Caco-2 (cell line): ENCODE data around the gene MTMR10. TPM values are rescaled to one million over a fixed set of nuclear protein-coding genes. Genes with fewer than 3 reads are reported as not detected.

Source experiments
- BruUV-seq: library from RNA; stranded (reverse); fragments of 400-500 nt; replicated peaks from 2 replicates; lab custom pipeline; 2021; lab: Mats Ljungman, UMichigan
- CTCF ChIA-PET: fragments of 300-600 bp; sonication (Branson Sonifier 250); formaldehyde crosslinking; loops from one replicate; lab custom pipeline; 2022; ENCODE audit warnings: antibody characterized with exemption; lab: Charles Lee
- POLR2A ChIA-PET: fragments of 300-600 bp; sonication (Branson Sonifier 250); formaldehyde crosslinking; loops from one replicate; lab custom pipeline; 2022; ENCODE audit warnings: antibody characterized with exemption; lab: Charles Lee
- DNase-seq, 2 experiments: peaks; one replicate each; pipeline versions ENCODE4 v3.0.0 to v3.0.0-alpha.2; 2020 to 2022
- H3K27me3 ChIP-seq: replicated peaks from 2 replicates; pipeline ENCODE4 v1.6.0; 2011; ENCODE audit warnings: low read length; ENCODE audit not compliant: control insufficient read depth, insufficient read depth
- H3K36me3 ChIP-seq: 2 replicates; pipeline ENCODE4 v1.5.1; 2011; ENCODE audit warnings: low read length; ENCODE audit not compliant: control insufficient read depth, insufficient read depth
- H3K4me1 ChIP-seq: fragments of 250-450 bp; sonication (Bioruptor Pico); 2 replicates; pipeline ENCODE4 v1.5.1; 2020; ENCODE audit warnings: mild to moderate bottlenecking
- H3K4me3 ChIP-seq: 2 replicates; pipeline ENCODE4 v1.5.1; 2011; ENCODE audit warnings: low read depth, mild to moderate bottlenecking, control low read depth, low read length
- H3K9me3 ChIP-seq: fragments of 250-450 bp; sonication (Bioruptor Pico); 2 replicates; pipeline ENCODE4 v1.5.1; 2020; ENCODE audit warnings: mild to moderate bottlenecking, moderate library complexity
- H3K27ac Mint-ChIP-seq: one replicate; pipeline ENCODE4 v1.8.0; 2022; ENCODE audit warnings: mixed read lengths; ENCODE audit not compliant: unreplicated experiment
- H3K27me3 Mint-ChIP-seq: one replicate; pipeline ENCODE4 v1.8.0; 2022; ENCODE audit warnings: mixed read lengths; ENCODE audit not compliant: insufficient read depth, unreplicated experiment
- H3K36me3 Mint-ChIP-seq: one replicate; pipeline ENCODE4 v1.8.0; 2022; ENCODE audit warnings: mild to moderate bottlenecking, mixed read lengths; ENCODE audit not compliant: insufficient read depth, unreplicated experiment
- H3K4me1 Mint-ChIP-seq: one replicate; pipeline ENCODE4 v1.8.0; 2022; ENCODE audit warnings: low read depth, mixed read lengths; ENCODE audit not compliant: unreplicated experiment
- H3K4me3 Mint-ChIP-seq: one replicate; pipeline ENCODE4 v1.8.0; 2022; ENCODE audit warnings: mild to moderate bottlenecking, moderate library complexity, mixed read lengths; ENCODE audit not compliant: unreplicated experiment
- H3K9me3 Mint-ChIP-seq: one replicate; pipeline ENCODE4 v1.8.0; 2022; ENCODE audit warnings: mixed read lengths; ENCODE audit not compliant: unreplicated experiment
- intact Hi-C: fragments of 100-400 bp; cut with micrococcal nuclease; formaldehyde crosslinking; loops from one replicate; pipeline ENCODE4 v1.10.0; 2022; ENCODE audit not compliant: unreplicated experiment
- total RNA-seq: library from RNA; stranded (reverse); gene quantifications from 2 replicates; pipeline ENCODE4 v1.2.3, GENCODE V29; 2022
- TF ChIP-seq, protein P1 (sequence below), 2 experiments: fragments of 200-600 bp in 1 of 2; IDR thresholded peaks; 1 replicate in 1 of 2; 2 replicates in 1 of 2; pipeline versions ENCODE4 v1.5.1 to v1.8.0; 2011 to 2022; ENCODE audit warnings: antibody characterized with exemption in 1 of 2, control low read depth in 1 of 2, inconsistent platforms in 1 of 2, low read depth in 1 of 2, low read length in 1 of 2, mild to moderate bottlenecking in 1 of 2, moderate library complexity in 1 of 2; ENCODE audit not compliant: insufficient read depth in 1 of 2, severe bottlenecking in 1 of 2, unreplicated experiment in 1 of 2

Gene MTMR10
- total RNA-seq, 1 experiment from 2014 or later, result 33.2 TPM

DNA sequence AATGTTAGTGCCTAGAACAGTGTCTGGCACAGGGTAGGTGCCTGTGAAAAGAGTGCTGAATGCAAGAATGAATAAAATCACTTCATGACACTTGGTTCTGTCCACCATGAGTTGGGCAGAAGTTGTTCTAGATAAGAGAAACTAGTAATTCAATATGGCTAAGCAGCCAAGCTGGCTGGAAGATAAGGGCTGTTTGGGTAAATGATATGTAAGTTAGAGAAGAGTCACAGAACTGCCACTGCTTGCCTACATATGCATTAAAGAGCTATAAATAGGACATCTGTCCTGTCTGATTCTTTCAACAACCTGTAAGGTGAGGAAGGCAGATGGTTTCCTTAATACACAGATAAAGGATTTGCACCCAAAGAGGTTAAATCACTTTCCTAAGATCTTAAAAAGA lies 13.1 kb downstream of the MTMR10 start:
- H3K27me3 Mint-ChIP-seq, result no peaks in the 10 kb centered on the region
- H3K9me3 Mint-ChIP-seq, result no peaks in the 10 kb centered on the region
- H3K27ac Mint-ChIP-seq, result no peak overlapping the region
- Histone ChIP-seq H3K4me1 (peaks cover 5% of the 10 kb centered on the region; the same call in 1 of the 2 replicates), H3K27me3 (no peaks in the 10 kb centered on the region), H3K9me3 (no peaks in the 10 kb centered on the region), H3K36me3 (peaks cover 1% of the 10 kb centered on the region), H3K4me3 (no peak overlapping the region)
- DNase-seq, result no peak
- POLR2A ChIA-PET, result no interaction called here
- no peak overlapping the region for H3K4me3 Mint-ChIP-seq
- peaks cover 6% of the 10 kb centered on the region for H3K4me1 Mint-ChIP-seq
- intact Hi-C loops, result no loop called here
- TF ChIP-seq, protein P1, sequence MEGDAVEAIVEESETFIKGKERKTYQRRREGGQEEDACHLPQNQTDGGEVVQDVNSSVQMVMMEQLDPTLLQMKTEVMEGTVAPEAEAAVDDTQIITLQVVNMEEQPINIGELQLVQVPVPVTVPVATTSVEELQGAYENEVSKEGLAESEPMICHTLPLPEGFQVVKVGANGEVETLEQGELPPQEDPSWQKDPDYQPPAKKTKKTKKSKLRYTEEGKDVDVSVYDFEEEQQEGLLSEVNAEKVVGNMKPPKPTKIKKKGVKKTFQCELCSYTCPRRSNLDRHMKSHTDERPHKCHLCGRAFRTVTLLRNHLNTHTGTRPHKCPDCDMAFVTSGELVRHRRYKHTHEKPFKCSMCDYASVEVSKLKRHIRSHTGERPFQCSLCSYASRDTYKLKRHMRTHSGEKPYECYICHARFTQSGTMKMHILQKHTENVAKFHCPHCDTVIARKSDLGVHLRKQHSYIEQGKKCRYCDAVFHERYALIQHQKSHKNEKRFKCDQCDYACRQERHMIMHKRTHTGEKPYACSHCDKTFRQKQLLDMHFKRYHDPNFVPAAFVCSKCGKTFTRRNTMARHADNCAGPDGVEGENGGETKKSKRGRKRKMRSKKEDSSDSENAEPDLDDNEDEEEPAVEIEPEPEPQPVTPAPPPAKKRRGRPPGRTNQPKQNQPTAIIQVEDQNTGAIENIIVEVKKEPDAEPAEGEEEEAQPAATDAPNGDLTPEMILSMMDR (IDR thresholded peaks at IDR 0.05; ENCODE audit: insufficient read depth in 1 of 2, low read depth in 1 of 2, low read length in 1 of 2, severe bottlenecking in 1 of 2, unreplicated experiment in 1 of 2), result no peak
- H3K36me3 Mint-ChIP-seq, result peaks cover 43% of the 10 kb centered on the region
- CTCF ChIA-PET, result interaction anchor here (1.1 to 1.2 kb wide), 2 partner anchors 56 to 151 kb away, joined by 3 to 4 read pairs; no protein-coding TSS in a partner anchor
- no TSS peak for BruUV-seq

DNA sequence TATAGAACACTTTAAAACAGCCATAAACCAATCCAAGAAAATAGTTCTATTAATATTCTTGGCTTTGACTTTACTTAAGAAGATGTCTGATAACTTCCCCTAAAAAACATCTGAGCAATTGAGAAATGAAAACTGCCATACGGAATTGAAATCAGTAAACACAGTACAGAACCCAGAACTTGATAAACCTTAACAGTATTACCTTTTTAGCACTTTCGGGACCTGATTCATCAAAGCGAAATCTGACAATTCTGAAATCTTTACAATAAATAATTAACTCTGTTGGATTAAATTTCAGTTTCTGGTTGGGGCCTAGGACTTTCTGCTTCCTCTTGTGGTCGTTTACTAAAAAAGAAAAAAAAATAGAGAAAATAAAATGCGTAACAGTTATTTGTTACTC lies 17.3 kb downstream of the MTMR10 start:
- Histone ChIP-seq H3K9me3 (no peaks in the 10 kb centered on the region), H3K36me3 (no peaks in the 10 kb centered on the region), H3K27me3 (no peaks in the 10 kb centered on the region), H3K4me3 (no peak overlapping the region), H3K4me1 (peaks cover 5% of the 10 kb centered on the region; the same call in 1 of the 2 replicates)
- ChIA-PET POLR2A (no interaction called here), CTCF (no interaction called here)
- Mint-ChIP-seq H3K27ac (no peak overlapping the region), H3K4me1 (peaks cover 17% of the 10 kb centered on the region), H3K36me3 (peaks cover 28% of the 10 kb centered on the region), H3K9me3 (peaks cover 6% of the 10 kb centered on the region), H3K4me3 (no peak overlapping the region), H3K27me3 (no peaks in the 10 kb centered on the region)
- TF ChIP-seq, protein P1 (IDR thresholded peaks at IDR 0.05; ENCODE audit: insufficient read depth in 1 of 2, low read depth in 1 of 2, low read length in 1 of 2, severe bottlenecking in 1 of 2, unreplicated experiment in 1 of 2), result no peak
- intact Hi-C loops, result no loop called here
- no peak for DNase-seq
- BruUV-seq, result no TSS peak

DNA sequence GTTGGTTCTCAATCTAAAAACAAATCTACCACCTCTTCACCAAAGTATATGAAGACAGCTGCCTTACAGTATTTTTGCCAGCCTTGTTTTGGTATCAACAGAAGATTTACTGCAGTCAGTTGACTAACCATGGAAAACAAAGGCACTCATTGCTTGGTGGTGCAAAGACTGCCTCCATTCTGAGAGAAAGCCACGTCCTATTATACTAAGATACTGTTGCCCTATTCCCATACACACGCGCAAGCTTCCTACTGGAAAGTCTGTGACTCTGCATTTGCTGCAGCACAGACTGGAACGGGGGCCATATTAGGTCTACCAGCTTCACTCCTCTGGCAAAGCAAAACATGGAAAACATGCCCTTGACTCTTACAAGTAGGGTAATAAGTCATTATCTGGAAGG lies 18.0 kb downstream of the MTMR10 start:
- H3K4me1 Mint-ChIP-seq, result peaks cover 17% of the 10 kb centered on the region
- H3K9me3 ChIP-seq, result no peaks in the 10 kb centered on the region
- TF ChIP-seq, protein P1 (IDR thresholded peaks at IDR 0.05; ENCODE audit: insufficient read depth in 1 of 2, low read depth in 1 of 2, low read length in 1 of 2, severe bottlenecking in 1 of 2, unreplicated experiment in 1 of 2), result no peak
- CTCF ChIA-PET, result no interaction called here
- POLR2A ChIA-PET, result no interaction called here
- H3K27me3 ChIP-seq, result no peaks in the 10 kb centered on the region
- no peaks in the 10 kb centered on the region for H3K36me3 ChIP-seq
- H3K36me3 Mint-ChIP-seq, result peaks cover 24% of the 10 kb centered on the region
- DNase-seq, result no peak
- H3K4me3 Mint-ChIP-seq, result no peak overlapping the region
- no TSS peak for BruUV-seq
- peaks cover 6% of the 10 kb centered on the region for H3K9me3 Mint-ChIP-seq
- no peak overlapping the region for H3K4me3 ChIP-seq
- peaks cover 3% of the 10 kb centered on the region; the same call in 1 of the 2 replicates for H3K4me1 ChIP-seq
- H3K27ac Mint-ChIP-seq, result no peak overlapping the region
- no peaks in the 10 kb centered on the region for H3K27me3 Mint-ChIP-seq
- intact Hi-C loops, result no loop called here
